T-helper 9 cell (primary cell): ENCODE data around the gene ALOX12B.
A peak's percentile ranks its signal among the peaks of the same experiment; 100 is the strongest.
"Not testable (repeated sequence)": the region's sequence is repeated elsewhere in the genome, so short reads cannot be mapped to it uniquely, and the experiment has no call there.

ENCODE experiments used
- DNase-seq: peaks from one replicate; pipeline ENCODE4 v3.0.0-alpha.2; 2020

The ALOX12B gene

DNA sequence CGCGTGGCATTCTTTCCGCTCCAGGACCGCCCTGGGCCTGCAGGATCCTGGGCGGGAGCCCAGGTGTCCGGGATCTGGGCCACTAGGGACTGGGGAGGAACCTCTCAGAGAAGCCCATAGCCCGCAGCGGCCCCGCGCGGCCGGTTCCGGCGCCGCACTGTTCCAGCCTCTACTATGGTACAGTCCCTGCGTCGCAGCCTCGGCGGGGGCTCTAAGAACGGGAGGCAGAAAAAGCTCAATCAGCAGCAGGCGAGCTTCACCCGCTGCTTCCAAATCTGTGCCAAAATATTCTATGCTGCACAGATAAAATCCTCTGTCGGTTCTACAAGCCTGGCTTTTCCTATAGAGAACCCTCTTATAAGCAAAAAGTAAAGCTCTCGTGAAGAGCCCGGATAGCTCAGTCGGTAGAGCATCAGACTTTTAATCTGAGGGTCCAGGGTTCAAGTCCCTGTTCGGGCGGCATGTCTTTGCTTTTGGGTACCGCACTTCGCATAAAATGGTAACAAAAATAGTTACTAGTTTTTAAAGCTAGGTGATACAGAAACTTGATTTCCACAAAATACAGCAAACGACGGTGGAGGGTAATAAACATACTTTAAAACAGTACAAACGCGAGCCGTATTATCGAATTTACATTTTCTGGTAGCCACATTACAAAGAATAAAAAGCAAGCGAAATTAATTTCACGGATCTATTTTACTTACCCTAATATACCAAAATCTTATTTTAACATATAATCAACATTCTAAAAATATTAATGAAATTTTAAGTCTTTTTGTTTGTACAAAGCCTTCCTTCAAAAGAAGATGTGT is 31.5 kb upstream of the ALOX12B start:
- peak; percentile 76 for DNase-seq

DNA sequence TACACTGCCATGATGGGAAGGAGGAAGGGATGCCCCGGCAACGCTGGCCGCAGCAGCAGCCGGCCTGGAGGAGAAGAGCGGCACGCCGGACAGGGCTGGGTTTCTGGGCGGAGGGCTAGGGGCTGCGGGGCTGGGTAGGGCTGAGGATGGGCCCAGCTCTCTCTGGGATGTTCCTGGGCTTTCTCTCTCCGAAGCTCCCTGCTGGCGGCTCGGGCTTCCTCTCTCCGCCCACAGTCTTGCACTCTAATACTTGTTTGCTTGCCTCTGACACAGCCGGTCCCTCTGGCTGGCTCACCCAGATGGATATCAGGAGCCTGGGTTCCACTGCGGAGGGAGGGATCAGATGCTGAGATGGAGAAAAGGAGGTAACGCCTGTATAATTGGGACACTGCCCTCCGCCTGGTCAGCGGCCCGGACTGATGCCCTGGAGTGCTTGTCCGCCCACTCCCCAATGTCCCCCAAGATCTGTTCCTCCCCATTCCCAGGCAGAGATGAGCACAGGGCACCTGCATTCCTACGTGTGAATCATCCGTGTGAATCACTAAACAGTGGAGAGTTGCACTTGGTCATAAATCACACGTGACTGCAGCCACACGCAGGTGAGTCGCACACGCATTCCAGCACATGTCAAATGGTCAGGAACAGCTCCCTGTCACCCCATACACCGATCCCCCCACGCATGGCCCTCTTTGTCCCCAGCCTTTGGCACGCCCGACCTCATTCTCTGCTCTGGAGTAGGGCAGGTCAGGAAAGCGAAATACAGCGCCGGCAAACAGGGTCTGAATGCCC is 30.7 kb upstream of the ALOX12B start, which contains the start of gene ALOXE3:
TSS of gene ALOXE3 (minus strand) at position 535 of the 789 bp plus-strand sequence. CDS start at position 11, 524 bp downstream.
- DNase-seq: no peak

DNA sequence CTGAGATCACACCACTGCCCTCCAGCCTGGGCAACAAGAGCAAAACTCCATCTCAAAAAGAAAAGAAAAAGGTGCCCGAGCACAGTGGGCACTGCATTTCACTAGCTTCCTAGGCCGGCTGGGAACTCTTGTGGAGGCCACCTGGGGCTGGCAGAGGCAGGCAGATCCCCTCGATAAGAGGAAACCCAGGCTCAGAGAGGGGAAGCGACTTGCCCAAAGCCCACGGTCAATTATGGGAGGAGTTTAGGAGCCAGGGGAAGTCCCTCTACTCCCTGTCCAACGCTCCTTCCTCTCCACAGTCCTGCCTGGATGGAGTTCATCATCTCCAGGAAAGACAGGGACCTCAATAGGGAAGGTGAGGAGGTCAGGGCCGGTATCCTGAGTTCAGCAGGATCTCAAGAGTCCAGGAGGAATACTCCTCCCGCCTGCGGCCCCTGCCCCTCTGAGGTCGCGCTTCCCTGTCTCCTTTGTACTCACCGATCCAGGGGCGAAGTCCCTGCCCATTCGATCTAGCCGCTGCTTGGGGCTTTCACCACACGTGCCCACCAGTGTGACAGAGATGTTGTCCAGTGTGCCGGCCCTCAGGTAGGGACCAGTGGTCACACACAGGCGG is 30.0 kb upstream of the ALOX12B start:
- DNase-seq: no peak

DNA sequence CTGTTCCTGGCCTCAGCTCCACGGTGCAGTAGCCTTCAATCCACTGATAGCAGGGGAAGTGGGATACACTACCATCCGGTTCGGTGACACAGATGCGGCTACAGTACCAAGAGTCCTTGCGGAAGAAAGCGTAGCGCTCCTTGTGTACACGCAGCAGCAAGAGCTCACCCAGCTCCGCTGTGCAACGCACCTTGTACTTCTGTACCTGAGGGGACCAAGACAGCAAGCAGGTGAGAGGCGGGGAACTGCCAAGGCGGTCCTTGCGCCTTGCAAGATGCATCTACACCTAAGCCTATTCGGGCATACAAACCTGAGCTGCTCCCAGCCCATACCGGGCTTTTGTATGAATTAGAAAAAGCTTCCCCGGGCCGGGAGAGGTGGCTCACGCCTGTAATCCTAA is 29.3 kb upstream of the ALOX12B start:
- no peak for DNase-seq

DNA sequence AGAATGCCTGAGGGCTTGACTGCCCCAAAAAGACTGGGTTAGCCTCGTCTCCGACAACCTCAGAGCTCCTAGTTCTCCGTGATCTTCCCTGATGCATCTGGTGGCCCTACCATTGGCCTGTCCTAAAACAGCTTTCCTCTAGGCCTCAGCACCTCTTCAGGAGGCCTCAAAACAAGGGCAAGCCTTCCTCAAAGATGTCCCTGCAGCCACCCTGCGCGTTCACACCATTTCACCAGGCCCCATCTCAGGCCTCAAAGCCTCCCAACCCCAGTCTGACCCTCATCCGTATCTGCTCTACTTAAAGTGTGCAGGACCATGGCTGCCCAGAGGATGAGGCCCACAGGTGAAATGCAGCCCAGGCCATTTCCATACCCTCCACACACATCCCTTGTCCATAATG is 23.4 kb upstream of the ALOX12B start:
- no peak for DNase-seq

DNA sequence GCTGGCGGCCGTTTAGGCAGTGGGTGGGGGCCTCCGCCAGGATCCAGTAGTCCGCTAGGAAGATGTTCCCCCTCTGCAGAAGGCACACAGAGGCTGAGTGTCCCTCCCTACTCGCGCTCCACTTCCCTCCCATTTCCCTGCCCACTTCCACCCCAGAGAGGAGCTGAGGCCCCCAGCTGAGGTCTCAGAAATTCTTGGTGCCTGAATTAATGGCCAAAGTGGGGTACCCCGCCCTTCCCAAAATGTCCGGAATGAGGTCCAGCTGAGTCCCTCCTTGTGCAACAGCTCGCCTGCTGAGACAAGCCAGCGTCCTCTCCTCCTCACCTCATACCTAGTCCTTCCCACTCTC is 22.9 kb upstream of the ALOX12B start:
- DNase-seq: no peak

DNA sequence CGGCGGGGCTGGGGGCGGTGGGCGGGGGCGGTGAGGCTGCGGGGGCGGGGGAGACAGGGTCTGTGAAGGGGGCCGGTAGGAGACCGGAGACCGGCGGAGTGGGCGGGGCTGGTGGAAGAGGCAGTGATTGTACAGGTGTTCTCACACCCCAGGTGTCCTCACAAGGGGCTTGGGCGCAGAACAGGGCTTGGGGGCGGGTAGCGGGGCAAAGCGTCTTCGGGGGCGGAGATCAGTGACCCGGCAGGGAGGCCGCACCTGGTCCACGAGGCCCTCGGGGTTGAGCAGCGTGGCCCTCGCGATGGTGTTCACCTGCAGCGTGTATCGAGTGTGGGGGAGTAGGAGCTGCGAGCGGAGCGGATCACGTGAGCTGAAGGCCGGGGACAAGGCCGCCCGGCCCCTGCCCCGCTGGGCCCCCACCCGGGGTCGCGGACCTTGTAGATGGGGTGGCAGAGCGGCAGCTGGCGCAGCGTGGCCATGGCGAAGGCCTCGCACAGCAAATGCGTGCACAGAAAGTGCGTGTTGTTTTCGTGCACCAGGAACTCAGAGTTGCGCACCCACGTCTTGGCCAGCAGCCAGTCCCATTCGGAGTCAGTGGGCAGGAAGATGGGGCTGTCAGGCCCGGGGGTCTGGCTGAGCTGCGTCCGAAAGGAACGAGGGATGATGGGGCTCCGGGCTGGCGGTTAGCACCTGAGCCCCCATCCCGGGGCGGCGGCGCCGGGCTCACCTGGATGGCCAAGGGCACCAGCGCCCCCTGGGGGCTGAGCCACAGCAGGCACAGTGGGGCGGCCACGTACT is 22.3 kb upstream of the ALOX12B start:
- peak; percentile 84 for DNase-seq

DNA sequence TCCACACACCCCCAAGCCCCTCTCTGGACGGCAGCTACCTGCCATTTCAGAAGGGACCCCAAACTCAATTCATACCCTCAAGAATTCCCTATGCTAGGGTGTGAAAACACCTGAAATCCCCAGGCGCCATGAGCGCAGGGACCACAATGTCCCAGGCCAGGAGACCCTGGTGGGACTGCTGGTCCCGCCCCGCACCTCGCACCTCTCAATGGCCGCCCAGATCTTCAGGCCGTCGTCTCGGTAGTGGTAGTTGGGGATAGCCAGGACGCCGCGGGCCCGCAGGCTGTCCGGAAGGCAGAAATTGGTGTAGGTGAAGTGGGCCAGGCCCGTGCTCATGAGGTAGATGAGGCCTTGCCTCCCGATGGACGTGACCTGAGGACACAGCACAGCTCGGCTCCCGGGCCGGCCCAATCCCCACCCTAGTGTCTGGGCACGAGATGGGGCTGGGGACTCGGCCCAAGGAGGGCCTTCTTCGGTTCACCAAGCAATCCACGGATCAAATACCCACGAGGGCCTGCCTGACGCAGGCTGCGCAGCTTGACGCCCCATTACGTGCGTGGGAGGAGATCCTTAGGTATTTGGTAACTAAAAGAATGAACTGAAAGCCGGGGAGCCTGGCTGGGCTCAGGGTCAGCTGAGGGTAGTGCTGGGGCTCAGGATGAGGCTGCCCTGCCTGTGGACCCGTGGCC is 21.6 kb upstream of the ALOX12B start:
- no peak for DNase-seq

DNA sequence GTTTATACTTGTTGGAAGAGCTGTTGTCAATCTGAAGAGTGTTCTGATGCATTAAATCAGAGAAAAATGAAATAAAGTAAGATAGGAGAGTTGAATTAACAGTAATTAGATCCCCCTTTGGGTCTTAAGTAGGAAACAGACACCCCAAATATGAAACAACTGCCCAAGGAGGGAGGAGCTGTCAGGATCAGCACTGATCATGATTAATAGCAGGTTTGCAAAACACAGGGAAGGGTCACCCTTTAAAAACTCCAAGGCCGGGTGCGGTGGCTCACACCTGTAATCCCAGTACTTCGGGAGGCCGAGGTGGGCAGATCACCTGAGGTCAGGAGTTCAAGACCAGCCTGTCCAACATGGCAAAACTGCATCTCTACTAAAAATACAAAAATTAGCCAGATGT is 19.5 kb upstream of the ALOX12B start:
- DNase-seq: not testable (repeated sequence)

DNA sequence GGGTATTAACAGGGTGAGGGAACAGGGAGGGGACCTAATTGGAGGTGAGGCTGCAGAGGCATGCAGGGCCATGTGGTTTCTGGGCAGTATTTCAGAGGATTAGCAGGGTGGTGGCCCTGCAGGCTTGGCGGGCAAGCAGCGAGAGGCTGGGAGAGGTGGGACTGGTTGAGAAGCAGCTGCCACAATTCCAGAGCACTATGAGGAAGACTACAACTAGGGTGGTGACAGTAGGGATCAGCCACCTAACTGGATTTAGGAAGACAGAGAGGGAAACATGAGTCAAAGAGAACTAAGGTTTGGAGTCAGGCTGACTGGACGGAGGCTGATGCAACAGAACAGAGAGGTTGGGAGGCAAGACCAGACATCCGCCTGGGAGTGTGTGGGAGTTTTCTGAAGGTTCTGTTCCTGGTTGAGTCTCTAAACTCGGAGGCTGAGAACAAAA is 18.5 kb upstream of the ALOX12B start:
- DNase-seq: no peak

DNA sequence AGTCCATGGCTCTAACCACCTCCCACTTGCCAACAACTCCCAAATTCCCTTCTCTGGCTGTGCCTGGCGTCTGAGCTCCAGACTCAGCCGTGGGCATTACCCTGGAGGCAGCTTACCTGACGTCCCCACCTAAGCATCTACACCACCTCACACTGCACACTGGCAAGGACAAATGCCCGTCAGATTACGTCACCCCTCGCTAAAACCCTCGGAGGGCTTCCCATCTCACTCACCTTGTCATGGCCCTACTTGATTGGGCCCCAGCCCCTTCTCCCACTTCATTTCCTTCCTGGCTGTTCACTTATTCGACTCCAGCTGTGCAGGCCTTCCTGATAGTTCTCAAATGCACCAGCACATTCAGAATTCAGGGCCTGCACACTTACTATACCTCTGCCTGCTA is 17.4 kb upstream of the ALOX12B start:
- no peak for DNase-seq

DNA sequence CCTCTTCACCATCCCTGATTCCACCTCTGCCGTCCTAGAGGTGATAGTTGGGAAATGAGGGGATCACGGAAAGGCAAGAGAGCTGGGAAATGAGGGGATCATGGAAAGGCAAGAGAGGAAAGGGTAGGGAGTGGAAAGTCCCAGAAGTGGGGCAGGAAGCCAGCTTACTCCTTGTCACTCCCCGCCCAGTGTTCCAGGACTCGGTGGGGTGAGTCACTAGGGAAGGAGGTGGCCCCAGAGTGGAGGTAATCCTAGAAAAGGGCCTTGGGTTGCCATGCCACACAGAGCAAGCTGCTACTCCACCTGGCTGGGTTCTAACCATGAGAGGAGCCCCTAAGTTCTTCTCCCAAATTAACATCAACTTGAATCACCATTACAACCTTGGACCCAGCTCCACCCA is 16.0 kb upstream of the ALOX12B start:
- DNase-seq: no peak

DNA sequence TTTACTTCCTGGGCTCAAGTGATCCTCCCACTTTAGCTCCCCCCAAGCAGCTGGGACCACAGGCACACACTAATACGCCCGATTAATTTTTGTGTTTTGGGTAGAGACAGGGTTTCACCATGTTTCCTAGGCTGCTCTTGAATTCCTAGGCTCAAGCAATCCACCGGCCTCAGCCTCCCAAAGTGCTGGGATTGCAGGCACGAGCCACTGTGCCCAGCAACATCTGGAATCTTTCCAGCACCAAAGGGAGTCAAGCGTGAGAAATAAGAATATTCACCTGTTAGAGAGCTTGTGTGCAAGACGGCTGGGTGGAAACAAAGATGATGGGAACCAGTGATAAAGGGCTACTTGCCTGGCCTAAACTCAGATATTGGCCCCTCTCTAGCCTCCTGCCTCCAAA is 14.2 kb upstream of the ALOX12B start:
- no peak for DNase-seq

DNA sequence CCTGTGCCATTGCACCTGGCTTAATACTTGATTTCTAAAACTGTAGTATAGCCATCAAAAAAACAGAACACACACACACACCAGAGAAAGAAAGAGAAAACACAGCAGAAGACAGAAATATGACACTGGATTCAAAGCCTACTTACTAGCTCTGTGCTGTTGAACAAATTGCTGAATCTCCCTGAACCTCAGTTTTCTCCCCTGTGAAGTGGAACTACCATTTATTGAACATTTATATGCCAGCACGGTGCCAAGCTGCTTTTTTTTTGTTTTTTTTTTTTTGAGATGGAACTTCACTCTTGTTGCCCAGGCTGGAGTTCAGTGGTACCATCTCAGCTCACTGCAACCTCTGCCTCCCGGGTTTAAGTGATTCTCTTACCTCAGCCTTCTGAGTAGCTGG is 13.2 kb upstream of the ALOX12B start:
- DNase-seq: no peak

DNA sequence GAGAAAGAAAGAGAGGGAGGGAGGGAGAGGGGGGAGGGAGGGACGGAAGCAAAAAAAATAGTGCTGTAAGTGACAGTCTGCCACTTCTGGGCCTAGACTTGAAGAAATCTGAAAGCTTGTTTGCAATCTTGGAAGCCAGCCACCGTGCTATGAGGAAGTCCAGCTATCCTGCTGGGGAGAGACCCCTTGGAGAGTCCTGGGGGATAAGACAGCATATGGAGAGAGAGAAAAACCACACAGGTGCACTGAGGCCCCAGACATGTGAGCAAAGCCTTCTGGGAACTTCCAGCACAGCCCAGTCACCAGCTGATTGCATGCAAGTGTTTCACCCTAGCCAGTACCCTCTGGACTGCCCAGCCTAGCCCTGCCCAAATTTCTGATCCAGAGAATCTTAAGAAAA is 12.6 kb upstream of the ALOX12B start:
- no peak for DNase-seq

DNA sequence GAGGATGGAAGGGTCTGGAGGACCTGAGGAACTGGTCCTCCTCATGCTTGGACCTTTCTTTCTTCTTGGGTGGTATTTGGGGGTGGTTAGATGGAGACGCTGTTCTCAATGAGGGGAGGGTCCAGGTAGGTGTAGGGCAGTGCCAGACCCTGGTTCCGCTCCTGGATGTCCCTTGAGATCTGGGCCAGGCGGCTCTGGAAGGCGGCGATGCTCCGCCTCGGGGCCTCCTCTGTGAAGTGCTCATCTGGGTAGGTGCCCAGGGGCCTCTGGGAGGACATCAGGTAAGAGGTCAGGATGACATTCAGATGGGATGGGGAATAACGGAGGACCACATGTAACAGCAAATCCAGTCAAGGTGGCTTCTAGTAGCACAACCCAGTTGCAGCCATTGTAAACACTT is 9.0 kb upstream of the ALOX12B start:
- DNase-seq: no peak

DNA sequence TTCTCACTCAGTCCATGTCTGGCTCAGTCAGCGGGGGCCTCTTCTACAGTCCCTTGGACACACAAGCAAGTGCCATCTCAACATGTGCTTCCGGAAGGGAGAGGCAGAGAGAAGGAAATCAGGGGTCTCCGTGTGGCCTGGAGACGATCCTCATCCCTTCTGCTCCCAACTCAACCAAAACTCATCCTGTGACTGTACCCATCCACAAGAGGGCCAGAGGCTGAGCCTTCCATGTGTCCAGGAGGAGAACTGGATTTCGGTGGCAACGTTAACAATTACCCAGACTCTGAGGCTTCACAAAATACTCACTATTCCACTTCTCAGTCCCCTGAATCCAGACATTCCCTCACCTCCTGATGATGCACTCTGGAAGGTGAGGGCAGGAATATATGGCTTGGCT is 7.8 kb upstream of the ALOX12B start:
- DNase-seq: no peak

DNA sequence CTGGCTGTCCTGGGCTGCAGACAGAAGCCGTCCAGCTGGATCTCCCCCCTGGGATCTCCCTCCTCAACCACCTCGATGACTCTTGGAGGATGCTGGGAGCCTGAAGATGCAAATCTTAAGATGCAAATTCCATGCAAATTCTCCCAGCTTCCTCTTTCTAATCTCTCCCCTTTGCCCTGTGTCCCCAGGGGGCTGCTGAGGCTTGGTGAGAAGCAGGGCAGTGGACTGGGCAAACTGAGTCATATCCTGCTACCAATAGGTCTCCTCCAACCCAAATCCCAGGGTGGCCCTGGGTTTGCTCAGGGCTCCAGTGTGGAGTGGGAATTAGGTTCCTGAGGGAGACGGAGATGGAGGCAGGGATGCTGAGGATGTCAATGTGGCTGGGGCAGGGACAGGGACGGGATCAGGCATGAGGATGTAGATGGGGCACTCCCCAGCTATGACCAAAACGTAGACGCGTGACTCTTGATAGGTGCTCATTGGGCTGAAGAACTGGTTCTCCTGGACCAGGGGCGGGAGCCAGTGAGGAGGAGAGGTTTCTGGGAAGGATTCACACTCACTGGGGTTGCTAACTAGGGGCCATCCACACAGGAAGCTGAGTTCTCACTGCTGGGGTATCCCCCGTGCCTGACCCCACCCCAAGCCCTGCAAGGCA is 3.6 kb upstream of the ALOX12B start:
- DNase-seq: no peak

DNA sequence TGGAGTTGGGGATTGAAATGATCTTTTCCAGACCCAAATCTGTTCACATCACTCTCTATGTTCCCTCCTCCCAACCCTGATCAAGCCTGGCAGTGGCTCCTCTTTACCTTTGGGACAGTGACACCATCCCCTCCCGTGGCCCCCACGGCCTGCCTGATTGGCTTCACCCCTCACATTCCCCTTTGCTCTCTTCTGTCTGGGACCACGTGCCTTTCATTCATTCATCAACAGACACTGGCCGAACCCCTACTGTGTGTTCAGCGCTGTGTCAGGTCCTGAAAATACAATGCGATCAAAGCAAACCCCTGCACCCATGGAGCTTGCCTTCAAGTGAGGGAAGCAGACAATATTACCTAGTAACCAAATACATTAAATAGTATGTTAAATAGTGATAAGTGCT is 2.2 kb upstream of the ALOX12B start:
- DNase-seq: no peak

DNA sequence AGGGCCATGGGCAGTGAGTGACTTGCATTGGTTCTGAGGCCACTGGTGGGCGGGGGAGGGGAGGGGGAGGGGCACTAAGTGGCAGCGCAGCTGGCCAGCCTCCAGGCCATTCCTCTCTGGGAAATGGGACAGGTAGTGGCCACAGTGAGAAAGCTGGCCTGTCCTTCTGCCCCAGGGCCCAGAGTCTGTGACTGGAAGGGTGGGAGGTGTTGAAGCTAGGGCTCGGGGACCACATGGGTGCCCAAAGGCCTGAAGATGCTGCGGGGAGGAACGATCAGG is 375 bp upstream of the ALOX12B start:
- DNase-seq: no peak

DNA sequence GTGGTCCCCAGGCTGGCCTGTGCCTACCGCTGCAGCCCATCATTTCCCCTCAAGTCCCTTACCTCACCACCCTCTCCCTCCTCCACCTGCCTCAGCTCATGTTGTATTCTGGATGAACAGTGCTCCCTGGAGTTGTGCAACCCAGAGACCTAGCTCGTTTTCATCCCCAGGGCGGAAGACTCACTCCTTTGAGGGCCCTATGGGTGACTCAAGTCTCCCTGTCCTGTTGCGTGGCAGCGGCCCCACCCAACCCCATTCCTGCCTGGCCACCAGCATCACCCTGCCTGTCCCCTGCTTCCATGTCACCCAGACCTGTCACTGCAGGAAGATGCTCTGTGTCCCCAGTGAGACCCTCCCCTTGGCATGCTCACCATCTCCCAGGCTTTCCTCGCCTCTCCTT is 3.3 kb downstream of the ALOX12B start:
- DNase-seq: no peak

DNA sequence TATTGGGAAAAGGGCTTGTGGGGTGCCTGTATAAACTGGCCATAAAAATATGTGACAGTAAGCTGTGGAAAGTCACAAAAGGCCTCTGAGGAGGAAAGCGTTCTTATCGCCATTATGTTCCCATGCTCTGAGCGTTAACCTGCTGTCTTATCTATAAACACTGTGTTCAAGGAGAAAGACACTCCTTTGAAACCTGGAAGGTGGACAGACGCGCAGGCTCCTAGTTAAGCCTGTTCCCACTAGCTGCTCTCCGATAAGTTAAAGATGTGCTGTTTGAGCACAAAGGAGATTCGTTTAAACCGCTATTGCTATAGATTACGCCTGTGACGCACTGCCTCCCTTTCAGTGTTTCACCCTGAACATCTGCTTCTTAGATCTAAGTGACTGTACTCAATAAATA is 5.2 kb downstream of the ALOX12B start:
- DNase-seq: no peak
